ENCODE measurements around the gene LRBA.

The LRBA gene

DNA sequence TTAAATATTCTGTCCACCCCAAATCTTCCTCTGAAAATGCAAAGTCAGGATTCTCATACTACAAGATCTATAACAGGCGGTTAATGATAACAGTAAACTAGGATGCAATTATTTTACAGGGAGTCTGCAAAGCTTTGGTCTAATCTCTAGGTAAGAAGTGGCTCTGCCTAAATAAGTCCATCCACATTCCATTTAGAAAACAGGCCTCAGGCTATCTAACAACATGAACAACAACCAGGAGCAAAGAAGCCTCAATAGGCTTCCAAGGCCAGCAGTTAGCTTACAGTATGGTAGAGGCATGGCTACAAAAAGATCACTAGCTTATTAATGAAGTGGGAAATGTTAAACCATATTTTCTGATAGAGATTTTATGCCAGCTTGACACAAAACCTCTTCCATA is 426.8 kb downstream of the LRBA start:
- DNase-seq (ENCODE audit: low spot score), result no peak

- DNase-seq (ENCODE audit: low spot score), result no peak
Observed at GRCh38 chr4:150586162-150586810, 428.8 kb downstream of the LRBA start.

- no peak for DNase-seq (ENCODE audit: low spot score)
Observed at GRCh38 chr4:150585611-150586010, 429.5 kb downstream of the LRBA start.

GRCh38 chr4:150584111-150584915 is 430.8 kb downstream of the LRBA start:
- no peak for DNase-seq (ENCODE audit: low spot score)

GRCh38 chr4:150583287-150584110 is 431.6 kb downstream of the LRBA start:
- DNase-seq (ENCODE audit: low spot score), result no peak

DNA sequence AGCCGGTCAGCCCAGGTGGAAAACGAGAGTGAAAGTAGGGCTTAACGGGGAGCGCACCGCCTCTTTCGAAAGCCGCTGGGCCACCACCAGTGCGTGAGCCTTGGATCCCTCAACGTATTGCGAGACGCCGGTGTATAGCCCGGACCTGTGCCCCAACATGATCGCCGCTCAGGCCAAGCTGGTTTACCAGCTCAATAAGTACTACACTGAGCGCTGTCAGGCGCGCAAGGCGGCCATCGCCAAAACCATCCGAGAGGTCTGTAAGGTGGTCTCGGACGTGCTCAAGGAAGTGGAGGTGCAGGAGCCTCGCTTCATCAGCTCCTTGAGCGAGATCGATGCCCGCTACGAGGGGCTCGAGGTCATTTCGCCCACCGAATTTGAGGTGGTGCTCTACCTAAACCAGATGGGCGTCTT is 432.2 kb downstream of the LRBA start:
- no peak for DNase-seq (ENCODE audit: low spot score)

DNA sequence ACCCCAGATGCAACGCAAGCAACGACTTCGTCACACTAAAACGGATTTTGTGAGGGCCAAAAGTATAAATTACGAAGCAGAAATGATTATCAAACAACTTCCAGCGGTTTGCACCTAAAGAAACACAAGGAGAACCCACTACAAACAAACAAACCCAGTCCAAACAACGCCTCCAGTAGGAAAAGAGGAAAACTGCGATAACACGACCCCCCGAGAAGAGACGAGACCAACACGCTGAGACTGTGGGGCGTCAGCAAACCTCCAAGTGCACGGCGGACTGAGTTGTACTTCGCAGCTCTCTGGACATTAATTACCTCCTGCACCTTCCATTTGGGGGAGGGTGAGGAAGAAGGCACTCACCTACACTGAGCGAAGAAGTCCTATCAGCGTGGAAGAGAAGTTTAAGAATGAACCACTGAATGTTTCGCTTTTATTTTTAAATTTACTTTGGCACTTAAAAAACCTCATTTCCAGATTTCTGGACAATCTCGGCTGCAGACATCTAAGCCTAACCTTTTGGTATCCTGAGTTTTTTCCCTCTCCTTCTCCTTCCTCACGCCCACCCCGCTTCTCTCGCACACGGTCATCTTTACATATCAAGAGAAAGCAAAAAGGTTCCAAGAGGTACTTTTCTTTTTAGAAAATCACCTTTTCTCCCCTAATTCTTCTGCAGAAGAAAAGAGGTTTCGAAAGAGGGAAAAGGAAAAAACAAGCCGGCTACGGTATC is 432.8 kb downstream of the LRBA start, which contains the start of gene MAB21L2:
Gene MAB21L2 (plus strand): TSS at position 6 of the 727 bp plus-strand sequence. CDS start 879 bp downstream, outside the sequence.
- no peak for DNase-seq (ENCODE audit: low spot score)

- DNase-seq (ENCODE audit: low spot score), result no peak
Observed at GRCh38 chr4:150581641-150582051, 433.4 kb downstream of the LRBA start.

DNA sequence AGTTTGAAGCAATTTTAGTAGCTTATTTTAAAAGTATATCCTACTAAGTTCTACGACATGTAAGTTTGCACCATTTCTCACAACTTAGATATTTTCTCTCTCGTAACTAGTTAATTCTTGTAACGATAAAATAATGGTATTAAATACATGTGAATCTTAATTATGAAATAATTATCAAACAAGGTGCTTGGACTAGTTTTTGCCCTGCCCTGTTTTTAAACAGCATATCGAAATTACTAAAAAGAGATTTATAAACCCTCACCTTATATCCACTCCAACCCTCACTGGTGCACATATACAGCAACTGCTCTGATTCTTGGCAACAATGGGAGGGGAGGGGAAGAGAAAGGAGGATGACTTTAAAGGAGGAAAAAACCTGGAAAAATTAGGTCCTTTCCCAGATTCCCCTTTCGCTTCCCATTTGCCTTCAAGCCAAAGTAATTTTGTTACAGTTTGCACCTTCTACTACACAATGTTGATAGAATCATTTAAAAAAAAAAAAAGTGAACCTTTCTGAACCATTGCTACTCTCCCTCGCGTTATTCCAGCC is 434.0 kb downstream of the LRBA start:
- no peak for DNase-seq (ENCODE audit: low spot score)

- no peak for DNase-seq (ENCODE audit: low spot score)
Observed at GRCh38 chr4:150580306-150580705, 434.8 kb downstream of the LRBA start.

GRCh38 chr4:150579551-150580234 is 435.4 kb downstream of the LRBA start:
- no peak for DNase-seq (ENCODE audit: low spot score)

- DNase-seq (ENCODE audit: low spot score), result no peak
Observed at GRCh38 chr4:150578745-150579501, 436.2 kb downstream of the LRBA start.

DNA sequence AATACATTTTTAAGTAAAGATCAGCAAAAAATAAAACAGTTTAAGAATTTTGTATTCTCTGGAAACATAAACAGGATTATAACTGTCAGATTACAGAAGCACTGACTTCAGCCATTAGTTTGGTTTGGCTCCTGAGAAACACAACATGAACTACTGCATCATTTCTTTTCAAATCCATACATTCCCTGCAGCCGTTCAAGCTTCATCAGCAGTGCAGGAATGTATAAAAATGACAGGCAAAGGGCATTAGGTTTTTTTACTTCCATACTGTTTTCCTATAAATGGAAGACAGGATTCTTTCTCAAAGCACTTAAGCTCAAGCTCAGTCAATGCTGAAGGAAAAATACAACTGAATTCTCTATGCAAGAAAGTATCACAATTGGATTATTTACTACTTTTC is 437.3 kb downstream of the LRBA start:
- DNase-seq (ENCODE audit: low spot score), result no peak

DNA sequence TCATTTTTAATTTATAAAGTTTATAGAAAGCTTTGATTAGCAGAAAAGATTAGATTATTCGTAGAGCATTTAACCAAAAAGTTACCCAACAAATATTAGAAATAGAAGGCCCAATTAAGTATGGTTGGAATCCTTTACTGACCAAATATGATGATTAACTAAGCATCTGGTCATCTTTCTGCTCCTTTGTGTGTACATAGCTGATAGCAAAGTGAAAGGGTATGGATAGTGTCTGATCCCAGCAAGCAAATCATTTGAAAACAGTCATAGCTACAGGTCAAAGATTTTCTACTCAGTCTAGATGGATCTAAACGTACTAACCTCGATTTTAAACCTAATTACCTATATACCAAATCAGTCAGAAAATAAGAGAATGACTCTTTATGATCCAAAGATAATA is 440.4 kb downstream of the LRBA start:
- no peak for DNase-seq (ENCODE audit: low spot score)

- DNase-seq (ENCODE audit: low spot score), result no peak
Observed at GRCh38 chr4:150573534-150573933, 441.6 kb downstream of the LRBA start.

DNA sequence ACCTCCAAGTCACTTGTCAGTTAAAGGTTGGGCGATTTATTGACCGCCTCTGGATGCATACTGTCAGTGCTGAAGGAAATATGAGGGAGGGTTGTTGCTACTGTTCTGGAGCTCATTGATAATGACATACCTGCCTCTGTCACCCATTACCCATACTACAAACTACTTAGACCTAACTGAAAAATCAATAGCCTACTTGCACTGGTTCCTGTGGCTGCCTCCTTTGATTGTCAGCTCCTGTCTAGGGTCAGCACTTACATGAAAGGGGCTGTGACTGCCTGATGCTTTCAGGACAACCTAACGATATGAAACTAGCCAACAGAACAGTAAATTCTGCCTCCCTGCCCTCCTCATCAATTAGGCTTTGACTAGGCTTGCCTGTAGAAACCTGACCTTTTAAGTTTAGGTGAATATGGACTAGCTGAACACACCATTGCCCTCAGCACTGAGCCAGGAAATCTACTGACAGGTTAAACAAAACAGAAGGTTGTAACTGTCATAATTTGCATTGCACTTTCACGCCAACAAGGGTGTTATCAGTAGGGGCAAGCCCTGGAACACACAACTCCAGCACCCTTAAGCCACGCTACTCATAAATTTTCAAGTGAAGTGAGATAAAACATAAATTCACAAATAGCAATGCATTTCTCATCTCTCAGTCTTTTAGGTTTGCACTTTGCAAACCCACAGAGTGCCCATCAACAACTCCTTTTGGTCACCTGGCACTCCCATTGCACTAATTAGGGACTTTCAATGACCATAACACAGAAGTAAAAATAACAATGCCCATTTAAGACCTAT is 442.2 kb downstream of the LRBA start:
- no peak for DNase-seq (ENCODE audit: low spot score)

DNA sequence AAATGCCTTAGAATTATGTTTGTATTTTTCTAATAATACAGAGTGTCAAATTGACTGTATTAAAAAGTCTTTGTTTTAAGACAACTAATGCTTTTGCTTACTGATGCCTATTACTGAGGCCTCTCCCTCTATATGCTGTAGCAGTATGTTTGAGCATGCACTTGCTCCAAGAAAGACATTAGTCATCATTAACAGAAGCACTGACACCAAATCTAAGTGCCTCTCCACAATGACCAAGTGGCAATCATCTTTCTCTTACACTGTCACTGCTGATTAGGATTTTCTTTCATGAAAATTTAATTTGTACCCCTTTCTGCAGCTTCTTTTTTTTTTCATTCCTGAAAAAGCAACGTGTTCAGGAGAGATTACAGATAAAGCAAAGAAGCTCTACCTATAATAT is 444.2 kb downstream of the LRBA start:
- DNase-seq (ENCODE audit: low spot score), result no peak

GRCh38 chr4:150569998-150570535 is 445.0 kb downstream of the LRBA start:
- DNase-seq (ENCODE audit: low spot score), result no peak

DNA sequence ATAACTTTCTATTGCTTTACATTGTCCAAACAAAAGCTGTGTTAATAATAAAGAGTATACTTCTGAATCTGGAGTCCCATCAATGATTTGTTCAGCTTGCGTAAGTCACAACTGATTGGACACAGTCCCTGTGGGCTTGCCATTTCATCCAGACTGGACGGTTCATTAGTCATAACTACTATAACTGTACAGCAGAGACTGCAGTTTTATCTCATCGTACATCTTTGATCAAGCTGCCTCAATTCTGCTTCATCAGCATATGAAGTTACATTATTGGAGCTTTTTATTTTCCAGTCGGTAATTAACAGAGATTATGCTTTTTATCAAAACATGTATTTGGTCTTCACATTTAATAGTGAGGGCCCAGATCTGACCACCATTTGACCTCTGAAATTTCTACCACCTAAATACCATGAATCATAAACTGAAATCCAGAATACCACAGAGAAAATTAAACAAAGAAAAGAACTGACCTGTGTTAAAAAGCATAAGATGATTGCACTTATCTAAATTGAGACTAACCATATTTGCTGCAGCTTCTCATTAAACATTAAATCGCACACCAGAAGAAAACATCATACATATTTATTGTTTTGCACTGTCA is 445.6 kb downstream of the LRBA start:
- DNase-seq (ENCODE audit: low spot score), result no peak
